SK-N-SH (cell line): ENCODE results near the gene CDH23. TPM values are rescaled to one million over a fixed set of nuclear protein-coding genes. Genes with fewer than 3 reads are reported as not detected.

Experiments used
- CTCF ChIA-PET: fragments of 300-600, 350-600 bp; formaldehyde crosslinking; extraction: SDS; loops from one replicate; lab custom pipeline; 2021; lab: Yijun Ruan, JAX
- POLR2A ChIA-PET: fragments of 350-600 bp; sonication (Branson Sonifier 250); formaldehyde crosslinking; extraction: SDS; loops from one replicate; lab custom pipeline; 2020; ENCODE audit warnings: antibody characterized with exemption, inconsistent platforms; lab: Yijun Ruan, JAX
- DNase-seq: peaks from one replicate; pipeline ENCODE4 v3.0.0; 2012
- H2AFZ ChIP-seq: fragments of 200-600 bp; sonication (generic); 2 replicates; pipeline ENCODE4 v1.8.1; 2016; ENCODE audit warnings: antibody characterized with exemption, mild to moderate bottlenecking, low read depth
- H3F3A ChIP-seq: fragments of 200-600 bp; sonication (generic); replicated peaks from 2 replicates; pipeline ENCODE3; 2016; ENCODE audit warnings: antibody characterized with exemption, mild to moderate bottlenecking; ENCODE audit not compliant: insufficient read depth
- H3K27ac ChIP-seq, 2 experiments: fragments of 200-500 bp in 1 of 2; fragments of 200-600 bp in 1 of 2; sonication (Bioruptor generic) in 1 of 2; sonication (generic), shearing (Covaris generic) in 1 of 2; 2 replicates each; pipeline versions ENCODE4 v1.5.1 to v1.6.1; 2014 to 2016; ENCODE audit warnings: low read depth in 2 of 2, inconsistent platforms in 1 of 2, low read length in 1 of 2, mild to moderate bottlenecking in 1 of 2, mixed read lengths in 1 of 2
- H3K27me3 ChIP-seq: fragments of 200-600 bp; sonication (generic), shearing (Covaris generic); 2 replicates; pipeline ENCODE4 v1.6.1; 2016; ENCODE audit warnings: mixed run types; ENCODE audit not compliant: insufficient read depth
- H3K36me3 ChIP-seq, 2 experiments: fragments of 200-500 bp in 1 of 2; fragments of 200-600 bp in 1 of 2; sonication (Bioruptor generic) in 1 of 2; sonication (generic) in 1 of 2; replicated peaks in 1 of 2; 2 replicates each; pipeline versions ENCODE3 to v1.5.1; 2014 to 2016; ENCODE audit warnings: low read length in 1 of 2, mild to moderate bottlenecking in 1 of 2; ENCODE audit not compliant: insufficient read depth in 2 of 2, control insufficient read depth in 1 of 2
- H3K4me1 ChIP-seq, 2 experiments: fragments of 200-500 bp in 1 of 2; fragments of 200-600 bp in 1 of 2; sonication (Bioruptor generic) in 1 of 2; sonication (generic), shearing (Covaris generic) in 1 of 2; 2 replicates each; pipeline versions ENCODE4 v1.5.1 to v1.6.1; 2014 to 2016; ENCODE audit warnings: low read depth in 1 of 2, low read length in 1 of 2, mixed run types in 1 of 2; ENCODE audit not compliant: insufficient read depth in 2 of 2, control insufficient read depth in 1 of 2
- H3K4me2 ChIP-seq: fragments of 200-600 bp; sonication (generic), shearing (Covaris generic); 2 replicates; pipeline ENCODE4 v1.6.1; 2017; ENCODE audit warnings: mixed run types
- H3K4me3 ChIP-seq, 2 experiments: fragments of 200-500 bp in 1 of 2; fragments of 200-600 bp in 1 of 2; sonication (Bioruptor generic) in 1 of 2; sonication (generic), shearing (Covaris generic) in 1 of 2; 2 replicates each; pipeline versions ENCODE4 v1.5.1 to v1.8.1; 2014 to 2016; ENCODE audit warnings: low read depth in 2 of 2, inconsistent platforms in 1 of 2, low read length in 1 of 2, mild to moderate bottlenecking in 1 of 2, mixed read lengths in 1 of 2, moderate library complexity in 1 of 2
- H3K79me2 ChIP-seq: fragments of 200-600 bp; sonication (generic); 2 replicates; pipeline ENCODE4 v1.8.1; 2017; ENCODE audit warnings: mild to moderate bottlenecking; ENCODE audit not compliant: insufficient read depth
- H3K9ac ChIP-seq: fragments of 200-600 bp; sonication (generic); 2 replicates; pipeline ENCODE4 v1.6.1; 2017; ENCODE audit warnings: mixed run types
- H3K9me2 ChIP-seq: fragments of 200-600 bp; sonication (generic); 2 replicates; pipeline ENCODE4 v1.6.1; 2017; ENCODE audit warnings: mixed run types
- H3K9me3 ChIP-seq: fragments of 200-600 bp; sonication (generic); 2 replicates; pipeline ENCODE4 v1.6.1; 2017; ENCODE audit warnings: mixed run types, mild to moderate bottlenecking, moderate library complexity
- H4K20me1 ChIP-seq: fragments of 200-600 bp; sonication (generic); 2 replicates; pipeline ENCODE4 v1.6.1; 2017; ENCODE audit warnings: mild to moderate bottlenecking, mixed run types; ENCODE audit not compliant: insufficient read depth
- CHD2 ChIP-seq: fragments of 150-350 bp; IDR thresholded peaks from 2 replicates; pipeline ENCODE4 v1.6.1; 2018; ENCODE audit warnings: low read length; ENCODE audit not compliant: partially characterized antibody
- ELF1 ChIP-seq: IDR thresholded peaks from 2 replicates; pipeline ENCODE4 v1.4.0; 2012
- FOXM1 ChIP-seq: IDR thresholded peaks from 2 replicates; pipeline ENCODE4 v1.4.0; 2012; ENCODE audit warnings: low read depth, mild to moderate bottlenecking
- GABPA ChIP-seq: IDR thresholded peaks from 2 replicates; pipeline ENCODE4 v1.4.0; 2012; ENCODE audit warnings: low read depth, mild to moderate bottlenecking
- IRF3 ChIP-seq: fragments of 150-350 bp; IDR thresholded peaks from 2 replicates; pipeline ENCODE4 v1.6.1; 2016; ENCODE audit warnings: mild to moderate bottlenecking, low read depth, low read length
- JUND ChIP-seq: IDR thresholded peaks from 2 replicates; pipeline ENCODE4 v1.4.0; 2012
- MAX ChIP-seq: IDR thresholded peaks from 2 replicates; pipeline ENCODE4 v1.4.0; 2012; ENCODE audit warnings: low read depth
- MEF2A ChIP-seq: IDR thresholded peaks from 2 replicates; pipeline ENCODE4 v1.4.0; 2012; ENCODE audit warnings: low read depth, borderline replicate concordance
- NFIC ChIP-seq: IDR thresholded peaks from 2 replicates; pipeline ENCODE4 v1.4.0; 2012; ENCODE audit warnings: borderline replicate concordance
- POLR2AphosphoS5 ChIP-seq: IDR thresholded peaks from 2 replicates; pipeline ENCODE4 v1.6.1; 2012; ENCODE audit warnings: low read depth, low read length
- RAD21 ChIP-seq: IDR thresholded peaks from 2 replicates; pipeline ENCODE4 v1.6.1; 2012; ENCODE audit warnings: mild to moderate bottlenecking, low read length
- RFX5 ChIP-seq: IDR thresholded peaks from 2 replicates; pipeline ENCODE4 v1.6.1; 2012; ENCODE audit warnings: mild to moderate bottlenecking, improper control_type of control experiment, low read length
- RXRA ChIP-seq: IDR thresholded peaks from 2 replicates; pipeline ENCODE4 v1.4.0; 2012; ENCODE audit warnings: low read depth, mild to moderate bottlenecking, borderline replicate concordance
- SIN3A ChIP-seq: IDR thresholded peaks from 2 replicates; pipeline ENCODE4 v1.6.1; 2012; ENCODE audit warnings: low read depth, mild to moderate bottlenecking, low read length, moderate library complexity, borderline replicate concordance
- SMC3 ChIP-seq: IDR thresholded peaks from 2 replicates; pipeline ENCODE4 v1.6.1; 2012; ENCODE audit warnings: low read depth, low read length, improper control_type of control experiment
- TAF1 ChIP-seq: IDR thresholded peaks from 2 replicates; pipeline ENCODE4 v1.6.1; 2012; ENCODE audit warnings: low read depth, mild to moderate bottlenecking, low read length, moderate library complexity, borderline replicate concordance
- TCF12 ChIP-seq: IDR thresholded peaks from 2 replicates; pipeline ENCODE4 v1.4.0; 2012
- YY1 ChIP-seq: IDR thresholded peaks from 2 replicates; pipeline ENCODE4 v1.4.0; 2012; ENCODE audit warnings: low read depth, mild to moderate bottlenecking
- WGBS: methylation state at CpG from one replicate; pipeline ENCODE4 v1.1.6; 2017; ENCODE audit warnings: low lambda C conversion rate; 5-methylcytosine and 5-hydroxymethylcytosine counted together
- polyA plus RNA-seq, 3 experiments: library from polyadenylated mRNA; depleted of rRNA; stranded (reverse); fragments of >200 nt; gene quantifications; 2 replicates each; pipeline ENCODE4 v1.2.3, GENCODE V29; 2012
- TF ChIP-seq, protein P1 (sequence below): fragments of 150-350 bp; IDR thresholded peaks from 2 replicates; pipeline ENCODE4 v1.6.1; 2017; ENCODE audit warnings: antibody characterized with exemption, low read length, low read depth, borderline replicate concordance
- TF ChIP-seq, protein P2 (sequence below): IDR thresholded peaks from 2 replicates; pipeline ENCODE4 v1.6.1; 2012; ENCODE audit warnings: mild to moderate bottlenecking, low read depth, low read length, moderate library complexity
- TF ChIP-seq, protein P3 (sequence below): IDR thresholded peaks from 2 replicates; pipeline ENCODE4; 2012

Gene CDH23
- polyA plus RNA-seq, 1 of the 3 experiments (the other 2 are of a cell fraction) = 0.03 TPM

DNA sequence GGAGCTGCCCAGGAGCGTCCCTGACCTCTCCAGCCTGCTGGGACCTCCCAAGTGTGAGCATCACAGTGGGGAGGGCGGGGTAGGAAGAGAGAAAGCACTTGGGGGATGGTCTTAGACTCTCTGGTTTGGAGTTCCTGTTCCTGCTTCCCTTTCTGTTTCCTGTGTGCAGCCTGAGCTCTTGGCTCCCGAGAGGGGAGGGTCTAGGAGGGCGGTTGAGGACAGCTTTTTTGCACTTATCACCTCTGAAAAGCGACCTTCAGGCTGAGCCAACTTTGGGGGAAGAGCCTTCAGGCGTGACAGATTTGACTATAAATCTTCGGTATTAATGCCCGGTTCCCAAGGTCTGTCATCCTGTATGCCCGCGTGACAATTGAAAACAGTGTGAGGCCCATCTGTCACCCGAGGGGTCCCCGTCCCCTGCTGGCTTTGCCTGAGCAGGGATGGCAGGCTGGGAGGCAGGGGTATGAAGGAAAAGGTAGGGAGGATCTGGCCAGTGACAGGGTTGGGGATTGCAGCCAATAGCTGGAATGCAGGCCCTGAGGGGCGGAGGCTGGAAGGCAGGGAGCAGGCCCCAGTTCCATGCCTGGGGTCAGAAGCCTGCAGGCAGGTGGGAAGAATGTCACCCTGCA lies 78.6 kb downstream of the CDH23 start:
- H3K27ac ChIP-seq = no peak overlapping the region
- no peak overlapping the region for H3K9ac ChIP-seq
- no peak for TF ChIP-seq SMC3
- TF ChIP-seq, protein P1, sequence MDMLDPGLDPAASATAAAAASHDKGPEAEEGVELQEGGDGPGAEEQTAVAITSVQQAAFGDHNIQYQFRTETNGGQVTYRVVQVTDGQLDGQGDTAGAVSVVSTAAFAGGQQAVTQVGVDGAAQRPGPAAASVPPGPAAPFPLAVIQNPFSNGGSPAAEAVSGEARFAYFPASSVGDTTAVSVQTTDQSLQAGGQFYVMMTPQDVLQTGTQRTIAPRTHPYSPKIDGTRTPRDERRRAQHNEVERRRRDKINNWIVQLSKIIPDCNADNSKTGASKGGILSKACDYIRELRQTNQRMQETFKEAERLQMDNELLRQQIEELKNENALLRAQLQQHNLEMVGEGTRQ = no peak
- no peak for TF ChIP-seq IRF3
- no peak for TF ChIP-seq YY1
- TF ChIP-seq CHD2 = no peak
- TF ChIP-seq TCF12 = no peak
- no peak for TF ChIP-seq GABPA
- TF ChIP-seq FOXM1 = no peak
- no peak for TF ChIP-seq NFIC
- TF ChIP-seq RFX5 = no peak
- no peak for TF ChIP-seq POLR2AphosphoS5
- TF ChIP-seq RAD21 = no peak
- no peak for TF ChIP-seq JUND
- TF ChIP-seq MAX = no peak
- ChIA-PET CTCF (interaction anchor here (1.4 kb wide), 1 partner anchor 95 kb away, joined by 3 read pairs; no protein-coding TSS in a partner anchor), POLR2A (no interaction called here)
- no peaks in the 10 kb centered on the region for H3F3A ChIP-seq
- H3K27me3 ChIP-seq = peaks cover 43% of the 10 kb centered on the region
- H3K79me2 ChIP-seq = no peaks in the 10 kb centered on the region
- H2AFZ ChIP-seq = no peak overlapping the region
- H3K4me2 ChIP-seq = no peak overlapping the region
- peaks cover 0 to 4% of the 10 kb centered on the region in 2 experiments; a peak in 1 of 4 replicates for H3K4me1 ChIP-seq
- no peak overlapping the region for H3K4me3 ChIP-seq
- H3K9me2 ChIP-seq = no peaks in the 10 kb centered on the region
- no peaks in the 10 kb centered on the region for H3K9me3 ChIP-seq
- H4K20me1 ChIP-seq = no peaks in the 10 kb centered on the region
- 42% methylated on average over 10 of the region's 13 CpGs for WGBS
- no peak for DNase-seq
- H3K36me3 ChIP-seq = no peaks in the 10 kb centered on the region

DNA sequence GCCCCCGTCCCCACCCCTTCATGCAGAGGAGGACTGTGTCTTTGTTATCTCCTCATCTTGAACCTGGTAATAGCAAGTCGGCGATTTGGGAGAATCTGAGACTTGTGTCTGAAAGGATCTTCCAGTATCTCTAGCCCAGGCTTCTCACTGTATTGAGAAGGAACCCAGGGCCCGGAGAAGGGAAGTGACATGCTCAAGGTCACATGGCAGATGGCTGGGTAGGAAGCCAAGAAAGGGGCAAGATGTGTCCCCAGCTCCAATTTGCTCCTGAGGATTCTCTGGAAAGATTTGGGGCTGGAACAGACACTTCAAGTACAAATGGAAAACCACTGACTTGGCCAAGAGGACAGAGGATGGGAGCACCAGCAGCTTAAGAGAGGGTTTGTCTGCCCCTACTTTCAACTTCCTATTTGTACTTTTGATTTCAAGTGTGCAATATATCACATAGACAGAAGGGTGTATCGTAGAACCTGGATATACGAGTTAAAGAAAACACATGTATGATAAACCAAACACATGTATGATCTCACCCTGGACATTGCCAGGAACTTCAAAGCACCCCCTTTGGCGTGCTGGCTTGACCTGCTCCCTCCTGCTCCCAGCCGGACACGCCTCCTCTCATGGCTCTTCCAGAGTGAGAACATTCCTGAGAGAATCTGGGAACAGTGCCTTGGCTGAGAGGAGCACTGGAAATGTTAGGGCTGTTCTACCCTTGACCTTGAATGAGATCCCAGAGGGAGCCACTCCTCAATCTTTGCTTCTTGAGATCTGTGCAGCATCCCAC lies 79.7 kb downstream of the CDH23 start:
- Histone ChIP-seq H3K27me3 (peaks cover 43% of the 10 kb centered on the region), H3K4me1 (peaks cover 0 to 4% of the 10 kb centered on the region in 2 experiments; a peak in 1 of 4 replicates), H3K36me3 (no peaks in the 10 kb centered on the region), H3K9me2 (no peaks in the 10 kb centered on the region), H3K9me3 (no peaks in the 10 kb centered on the region), H3K4me3 (no peak overlapping the region), H3K79me2 (no peaks in the 10 kb centered on the region), H3K4me2 (no peak overlapping the region), H3K9ac (no peak overlapping the region), H3K27ac (no peak overlapping the region), H3F3A (no peaks in the 10 kb centered on the region), H2AFZ (no peak overlapping the region), H4K20me1 (no peaks in the 10 kb centered on the region)
- POLR2A ChIA-PET = no interaction called here
- 55% methylated on average over 8 of the region's 9 CpGs for WGBS
- CTCF ChIA-PET = interaction anchor here (1.4 kb wide), 2 partner anchors 20 to 94 kb away, joined by 3 to 4 read pairs; no protein-coding TSS in a partner anchor
- DNase-seq = no peak
- no peak for TF ChIP-seq RXRA
- TF ChIP-seq, protein P2, sequence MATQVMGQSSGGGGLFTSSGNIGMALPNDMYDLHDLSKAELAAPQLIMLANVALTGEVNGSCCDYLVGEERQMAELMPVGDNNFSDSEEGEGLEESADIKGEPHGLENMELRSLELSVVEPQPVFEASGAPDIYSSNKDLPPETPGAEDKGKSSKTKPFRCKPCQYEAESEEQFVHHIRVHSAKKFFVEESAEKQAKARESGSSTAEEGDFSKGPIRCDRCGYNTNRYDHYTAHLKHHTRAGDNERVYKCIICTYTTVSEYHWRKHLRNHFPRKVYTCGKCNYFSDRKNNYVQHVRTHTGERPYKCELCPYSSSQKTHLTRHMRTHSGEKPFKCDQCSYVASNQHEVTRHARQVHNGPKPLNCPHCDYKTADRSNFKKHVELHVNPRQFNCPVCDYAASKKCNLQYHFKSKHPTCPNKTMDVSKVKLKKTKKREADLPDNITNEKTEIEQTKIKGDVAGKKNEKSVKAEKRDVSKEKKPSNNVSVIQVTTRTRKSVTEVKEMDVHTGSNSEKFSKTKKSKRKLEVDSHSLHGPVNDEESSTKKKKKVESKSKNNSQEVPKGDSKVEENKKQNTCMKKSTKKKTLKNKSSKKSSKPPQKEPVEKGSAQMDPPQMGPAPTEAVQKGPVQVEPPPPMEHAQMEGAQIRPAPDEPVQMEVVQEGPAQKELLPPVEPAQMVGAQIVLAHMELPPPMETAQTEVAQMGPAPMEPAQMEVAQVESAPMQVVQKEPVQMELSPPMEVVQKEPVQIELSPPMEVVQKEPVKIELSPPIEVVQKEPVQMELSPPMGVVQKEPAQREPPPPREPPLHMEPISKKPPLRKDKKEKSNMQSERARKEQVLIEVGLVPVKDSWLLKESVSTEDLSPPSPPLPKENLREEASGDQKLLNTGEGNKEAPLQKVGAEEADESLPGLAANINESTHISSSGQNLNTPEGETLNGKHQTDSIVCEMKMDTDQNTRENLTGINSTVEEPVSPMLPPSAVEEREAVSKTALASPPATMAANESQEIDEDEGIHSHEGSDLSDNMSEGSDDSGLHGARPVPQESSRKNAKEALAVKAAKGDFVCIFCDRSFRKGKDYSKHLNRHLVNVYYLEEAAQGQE = no peak
- TF ChIP-seq YY1 = no peak
- TF ChIP-seq RAD21 = no peak
- TF ChIP-seq, protein P3, sequence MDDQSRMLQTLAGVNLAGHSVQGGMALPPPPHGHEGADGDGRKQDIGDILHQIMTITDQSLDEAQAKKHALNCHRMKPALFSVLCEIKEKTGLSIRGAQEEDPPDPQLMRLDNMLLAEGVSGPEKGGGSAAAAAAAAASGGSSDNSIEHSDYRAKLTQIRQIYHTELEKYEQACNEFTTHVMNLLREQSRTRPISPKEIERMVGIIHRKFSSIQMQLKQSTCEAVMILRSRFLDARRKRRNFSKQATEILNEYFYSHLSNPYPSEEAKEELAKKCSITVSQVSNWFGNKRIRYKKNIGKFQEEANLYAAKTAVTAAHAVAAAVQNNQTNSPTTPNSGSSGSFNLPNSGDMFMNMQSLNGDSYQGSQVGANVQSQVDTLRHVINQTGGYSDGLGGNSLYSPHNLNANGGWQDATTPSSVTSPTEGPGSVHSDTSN = no peak
- no peak for TF ChIP-seq TAF1
- no peak for TF ChIP-seq RFX5
- TF ChIP-seq SIN3A = no peak
- no peak for TF ChIP-seq POLR2AphosphoS5
- TF ChIP-seq ELF1 = no peak
- no peak for TF ChIP-seq MEF2A
